SKM-1 treated with dmso at 0.1 percent for 144 hours (cell line): ENCODE results near the gene AURKAIP1.
"Not testable (repeated sequence)": the region's sequence is repeated elsewhere in the genome, so short reads cannot be mapped to it uniquely, and the experiment has no call there.

Source experiments
- DNase-seq: peaks from one replicate; lab custom pipeline; 2025; ENCODE audit not compliant: unreplicated experiment; lab: John Stamatoyannopoulos, UW

Gene AURKAIP1

GRCh38 chr1:1406821-1407635 is 32.0 kb upstream of the AURKAIP1 start, which contains the start of gene MRPL20:
MRPL20 (minus strand) TSS chr1:1407293; CDS start chr1:1407217, 76 bp downstream.
- DNase-seq: peak; percentile 84

GRCh38 chr1:1406101-1406820 is 31.3 kb upstream of the AURKAIP1 start:
- no peak for DNase-seq

DNA sequence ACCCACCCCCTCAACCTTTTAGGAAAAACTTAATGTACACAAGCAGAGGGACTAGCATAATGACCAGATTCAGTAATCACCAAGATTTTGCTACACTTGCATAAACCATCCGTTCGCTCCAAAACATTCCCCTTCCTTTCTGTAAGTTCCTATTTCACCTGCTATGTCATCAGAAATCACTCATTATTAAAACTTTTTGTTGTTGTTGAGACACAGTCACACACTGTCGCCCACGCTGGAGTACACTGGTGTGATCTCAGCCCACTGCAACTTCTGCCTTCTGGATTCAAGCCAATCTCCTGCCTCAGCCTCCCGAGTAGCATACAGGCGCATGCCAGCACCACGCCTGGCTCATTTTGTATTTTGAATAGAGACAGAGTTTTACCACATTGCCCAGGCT is 28.6 kb upstream of the AURKAIP1 start:
- DNase-seq: no peak

- not testable (repeated sequence) for DNase-seq
These were observed 27.9 kb upstream of the AURKAIP1 start for GRCh38 chr1:1402901-1403392.

- peak; percentile 65 for DNase-seq
These were observed 27.3 kb upstream of the AURKAIP1 start for GRCh38 chr1:1402072-1402900.

DNA sequence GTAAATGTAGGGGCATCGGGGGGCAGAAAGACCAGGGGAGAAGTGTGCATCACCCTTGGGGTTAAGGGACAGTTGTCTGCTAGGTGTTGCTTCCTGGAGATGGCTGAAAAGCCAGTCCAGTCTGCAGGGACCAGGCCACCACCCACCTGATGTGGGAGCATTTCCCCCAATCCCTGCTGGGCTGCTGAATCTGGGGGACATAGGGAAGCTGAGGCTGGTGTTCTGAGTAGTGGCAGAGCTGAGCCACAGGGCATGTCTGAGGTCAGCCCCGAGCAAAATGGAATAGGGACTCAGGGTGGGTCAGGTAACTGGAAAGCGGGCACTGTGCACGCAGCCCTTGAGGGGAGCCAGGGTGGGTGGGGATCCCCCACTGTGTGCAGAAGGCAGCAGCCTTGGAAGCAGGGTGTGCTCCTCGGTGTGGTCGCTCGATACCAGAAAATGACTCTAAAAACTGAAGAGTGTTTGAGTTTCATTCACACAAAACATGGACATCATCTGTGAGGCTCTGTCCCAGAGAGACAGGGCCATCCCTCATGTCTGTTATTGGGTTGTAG is 26.5 kb upstream of the AURKAIP1 start:
- no peak for DNase-seq

GRCh38 chr1:1400576-1401456 is 25.8 kb upstream of the AURKAIP1 start:
- DNase-seq: no peak

- peak; percentile 3 for DNase-seq
These were observed 25.0 kb upstream of the AURKAIP1 start for GRCh38 chr1:1399872-1400575.

DNA sequence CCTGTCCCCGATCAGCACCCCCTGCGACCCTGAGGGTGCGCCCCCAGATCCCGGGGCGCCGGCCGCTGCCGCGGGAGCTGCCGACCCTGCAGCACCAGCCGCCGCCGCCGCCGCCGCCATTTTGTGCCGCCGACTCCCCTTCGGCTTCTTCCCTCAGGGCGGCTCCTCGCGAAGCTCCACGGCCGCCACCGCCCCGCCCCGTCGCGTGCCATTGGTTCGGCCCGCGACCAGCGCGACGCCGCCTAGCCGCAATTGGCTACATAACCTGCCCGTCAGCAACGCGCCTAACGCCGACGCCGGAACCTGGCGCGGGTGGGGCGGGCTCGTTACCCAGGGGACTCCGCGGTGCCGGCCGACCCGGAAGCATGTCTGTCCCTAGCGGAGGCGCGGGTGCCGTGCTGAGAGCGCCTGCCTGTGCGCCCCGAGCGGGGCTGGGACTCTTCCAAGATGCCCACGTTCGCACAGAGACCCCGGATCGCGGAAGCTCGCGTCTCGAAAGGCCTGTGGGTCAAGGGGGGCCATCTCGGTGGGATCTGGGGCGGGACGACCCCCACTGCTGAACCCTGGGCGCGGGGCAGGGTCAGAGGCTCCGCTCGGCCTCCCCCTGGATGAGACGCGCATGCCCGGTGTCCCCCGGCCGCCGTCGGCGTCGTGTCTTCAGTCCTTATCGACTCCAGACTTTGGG is 24.3 kb upstream of the AURKAIP1 start, which contains the start of gene CCNL2:
TSS of gene CCNL2 (minus strand) at position 149 of the 685 bp plus-strand sequence. CDS start at position 120, 29 bp downstream.
- DNase-seq: peak; percentile 97

DNA sequence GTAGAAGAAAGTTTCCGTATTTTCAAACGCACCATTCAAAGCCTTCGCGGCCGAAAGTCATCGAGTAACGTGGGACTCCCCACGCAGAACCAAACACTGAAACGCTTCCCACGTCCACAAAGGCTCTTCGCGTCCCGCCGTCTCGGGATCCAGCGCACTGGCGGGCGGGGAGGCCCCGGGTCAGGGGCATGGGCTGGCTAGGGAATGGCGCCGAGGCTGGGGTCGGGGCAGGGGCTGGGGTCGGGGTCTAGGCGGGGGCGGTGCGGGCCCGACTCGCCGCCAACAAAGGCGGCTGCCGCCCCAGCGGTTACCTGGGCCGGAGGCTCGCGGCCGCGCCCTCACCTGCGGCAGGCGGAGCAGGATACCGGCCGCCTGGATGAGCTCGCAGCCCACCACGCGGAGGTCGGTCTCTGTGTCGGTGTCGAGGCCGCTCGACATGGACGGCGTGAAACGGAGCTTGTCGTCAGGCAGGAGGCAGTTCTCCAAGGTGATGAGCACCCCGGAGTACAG is 23.7 kb upstream of the AURKAIP1 start:
- DNase-seq: no peak

GRCh38 chr1:1397839-1398523 is 23.0 kb upstream of the AURKAIP1 start:
- no peak for DNase-seq

DNA sequence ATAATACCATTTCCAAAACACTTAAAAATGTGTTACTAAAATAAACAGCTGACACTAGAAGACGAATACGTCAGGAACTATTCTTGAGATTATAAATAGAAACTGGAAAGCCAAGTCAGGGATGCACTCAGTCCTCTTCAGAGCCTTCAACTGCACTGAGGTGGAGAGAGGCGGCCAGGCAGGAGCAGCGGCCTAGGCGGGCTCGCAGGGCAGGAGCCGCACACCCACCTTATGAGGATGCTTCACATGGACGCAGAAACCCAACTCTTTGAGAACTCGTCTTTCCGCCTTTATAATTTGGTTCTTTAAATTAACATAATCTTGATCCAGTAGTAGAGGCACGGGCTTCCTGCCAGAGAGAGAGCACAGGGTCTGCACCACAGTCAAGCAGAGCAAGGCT is 20.2 kb upstream of the AURKAIP1 start:
- no peak for DNase-seq

DNA sequence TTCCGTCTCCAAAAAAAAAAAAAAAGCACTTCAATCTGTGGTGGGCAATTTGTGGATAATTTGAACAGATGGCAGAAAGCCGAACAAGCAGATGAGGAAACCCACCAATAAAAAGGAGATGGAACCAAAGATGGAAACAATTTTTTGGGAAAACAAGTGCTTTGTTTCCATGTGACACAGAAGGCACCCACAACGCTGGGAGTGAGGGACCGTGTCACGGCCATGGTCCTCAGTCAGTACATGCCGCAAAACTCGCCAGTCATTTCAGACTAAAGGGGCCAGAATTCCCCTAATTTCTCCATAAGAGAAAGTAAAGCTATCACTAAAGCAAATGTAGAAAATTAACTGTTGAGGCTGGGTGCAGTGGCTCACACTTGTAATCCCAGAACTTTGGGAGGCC is 19.1 kb upstream of the AURKAIP1 start:
- DNase-seq: no peak

DNA sequence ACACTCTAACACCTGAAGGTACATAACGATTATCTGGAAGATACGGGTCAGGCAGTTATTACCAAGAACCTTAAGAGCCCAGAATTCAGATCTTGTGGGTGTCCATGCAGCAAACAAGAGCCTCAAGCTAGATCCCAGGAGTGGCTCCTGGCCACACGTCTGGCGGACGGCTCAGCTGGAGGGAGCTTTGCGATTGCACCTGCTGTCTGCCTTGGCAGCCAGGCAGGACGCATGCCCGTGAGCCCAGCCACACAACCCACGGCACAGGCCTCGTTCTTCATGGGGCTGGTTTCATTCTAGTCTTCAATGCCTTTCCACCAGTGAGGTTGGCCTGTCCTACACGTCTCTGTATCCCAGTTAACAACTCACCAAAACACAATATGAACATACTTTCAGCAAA is 18.4 kb upstream of the AURKAIP1 start:
- DNase-seq: no peak

- DNase-seq: no peak
These were observed 18.0 kb upstream of the AURKAIP1 start for GRCh38 chr1:1393014-1393413.

DNA sequence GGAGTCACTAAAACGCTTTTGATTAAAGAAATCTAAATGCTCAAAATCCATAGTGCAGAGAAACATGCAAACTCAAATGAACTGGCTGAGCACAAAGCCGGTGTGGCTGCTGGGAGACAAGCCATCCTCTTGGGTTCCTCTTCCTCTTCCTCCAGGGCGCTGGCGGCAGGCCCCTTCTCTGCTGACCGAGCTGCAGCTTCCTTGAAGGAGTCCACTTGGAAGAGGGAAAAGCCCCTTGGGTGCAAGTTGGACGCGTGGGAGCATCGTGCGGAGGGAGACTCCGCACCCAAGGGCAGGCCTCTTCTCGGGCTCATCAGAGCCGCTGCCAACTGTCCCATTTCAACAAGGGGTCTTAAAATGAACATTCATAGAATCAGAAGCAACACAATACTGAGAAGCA is 16.2 kb upstream of the AURKAIP1 start:
- no peak for DNase-seq

DNA sequence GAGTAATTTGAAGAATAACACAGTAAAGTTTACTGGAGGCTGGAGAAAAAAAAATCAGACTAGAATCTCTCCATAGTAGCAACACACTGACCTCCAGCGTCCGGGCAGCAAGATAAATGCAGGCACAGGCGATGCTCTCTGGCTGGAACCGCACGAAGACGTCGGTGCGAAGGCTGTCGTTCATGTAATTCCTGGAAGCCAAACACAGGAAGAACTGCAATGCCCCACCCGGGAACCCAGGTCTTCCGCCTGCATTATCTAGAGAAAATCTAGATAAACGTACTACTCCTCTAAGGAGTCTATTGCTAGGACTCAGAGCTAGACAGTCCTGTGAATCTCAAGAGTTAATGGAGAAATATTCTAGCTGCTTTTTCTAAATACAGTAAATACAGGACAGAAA is 15.7 kb upstream of the AURKAIP1 start:
- DNase-seq: no peak

GRCh38 chr1:1388078-1388472 is 13.1 kb upstream of the AURKAIP1 start:
- DNase-seq: no peak
